H1 (cell line): Measurements from ENCODE around the gene GAPDHS. TPM values are rescaled to one million over a fixed set of nuclear protein-coding genes. Genes with fewer than 3 reads are reported as not detected.
A peak's percentile ranks its signal among the peaks of the same experiment; 100 is the strongest.

ENCODE experiments used
- SIN3A ChIP-seq, 2 experiments: IDR thresholded peaks in 1 of 2; conservative IDR thresholded peaks in 1 of 2; 2 replicates each; pipeline ENCODE4 v1.6.1; 2011 to 2012; ENCODE audit warnings: low read length in 2 of 2, improper control_type of control experiment in 1 of 2, low read depth in 1 of 2, mild to moderate bottlenecking in 1 of 2
- polyA plus RNA-seq, 7 experiments: library from polyadenylated mRNA; depleted of rRNA in 3 of 7; stranded (reverse) in 5 of 7; unstranded in 2 of 7; fragments of >200 nt in 5 of 7; fragments of 200-250 nt in 2 of 7; gene quantifications; 1 replicate in 5 of 7; 2 replicates in 1 of 7; 4 replicates in 1 of 7; pipeline versions ENCODE4 v1.2.1 to v1.2.3, GENCODE V29; 2011 to 2013; ENCODE audit warnings: missing spikeins in 2 of 7, mixed read lengths in 2 of 7
- total RNA-seq: library from RNA; stranded (reverse); fragmentation: NEBNext Ultra II Directional; extraction: Animal tissue kit (Norgen Biotek cat#: 25700); gene quantifications from 2 replicates; pipeline ENCODE4 v1.2.1, GENCODE V29; 2021
- TF ChIP-seq, protein P1 (sequence below): fragments of 300-600 bp; sonication (generic); IDR thresholded peaks from 2 replicates; pipeline ENCODE4 v1.7.1; 2012; ENCODE audit warnings: low read length, moderate library complexity, mild to moderate bottlenecking, inconsistent platforms; ENCODE audit not compliant: insufficient replicate concordance

The GAPDHS gene
- total and polyA plus RNA-seq, 2 of the 8 experiments (the other 6 are each of a cell fraction or from before 2014, with no cell fraction given): 0.26 TPM; not detected in 1

DNA sequence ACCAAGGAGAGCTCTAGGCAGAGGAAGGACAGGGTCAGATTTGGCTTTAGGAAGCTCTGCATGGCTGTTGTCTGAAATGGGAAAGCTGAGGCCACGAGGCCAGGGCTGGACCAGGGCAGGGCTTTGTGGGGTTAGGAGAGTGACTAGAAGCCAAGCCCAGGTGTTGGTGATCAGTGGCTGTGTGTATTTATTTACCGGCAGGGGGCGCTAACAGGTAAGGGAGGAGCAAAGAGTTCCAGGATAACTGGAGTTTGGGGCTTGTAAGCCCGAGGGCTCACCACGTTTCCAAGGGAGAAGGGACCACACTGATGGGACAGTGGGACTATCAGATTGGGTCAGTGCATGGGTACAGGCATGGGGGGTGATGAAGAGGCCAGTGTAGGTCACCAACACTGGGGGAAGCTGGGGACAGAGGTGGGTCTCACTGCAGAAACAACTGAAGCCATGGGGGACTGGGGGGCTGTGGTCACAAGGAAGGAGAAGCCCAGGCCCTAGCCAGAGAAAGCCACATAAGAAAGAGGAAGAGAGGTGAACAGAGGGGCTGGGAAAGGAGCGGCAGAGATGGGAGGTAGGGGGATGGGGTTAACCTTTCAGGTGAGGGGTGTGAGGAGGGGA lies 16.0 kb downstream of the GAPDHS start (continued):
- TF ChIP-seq, protein P1, sequence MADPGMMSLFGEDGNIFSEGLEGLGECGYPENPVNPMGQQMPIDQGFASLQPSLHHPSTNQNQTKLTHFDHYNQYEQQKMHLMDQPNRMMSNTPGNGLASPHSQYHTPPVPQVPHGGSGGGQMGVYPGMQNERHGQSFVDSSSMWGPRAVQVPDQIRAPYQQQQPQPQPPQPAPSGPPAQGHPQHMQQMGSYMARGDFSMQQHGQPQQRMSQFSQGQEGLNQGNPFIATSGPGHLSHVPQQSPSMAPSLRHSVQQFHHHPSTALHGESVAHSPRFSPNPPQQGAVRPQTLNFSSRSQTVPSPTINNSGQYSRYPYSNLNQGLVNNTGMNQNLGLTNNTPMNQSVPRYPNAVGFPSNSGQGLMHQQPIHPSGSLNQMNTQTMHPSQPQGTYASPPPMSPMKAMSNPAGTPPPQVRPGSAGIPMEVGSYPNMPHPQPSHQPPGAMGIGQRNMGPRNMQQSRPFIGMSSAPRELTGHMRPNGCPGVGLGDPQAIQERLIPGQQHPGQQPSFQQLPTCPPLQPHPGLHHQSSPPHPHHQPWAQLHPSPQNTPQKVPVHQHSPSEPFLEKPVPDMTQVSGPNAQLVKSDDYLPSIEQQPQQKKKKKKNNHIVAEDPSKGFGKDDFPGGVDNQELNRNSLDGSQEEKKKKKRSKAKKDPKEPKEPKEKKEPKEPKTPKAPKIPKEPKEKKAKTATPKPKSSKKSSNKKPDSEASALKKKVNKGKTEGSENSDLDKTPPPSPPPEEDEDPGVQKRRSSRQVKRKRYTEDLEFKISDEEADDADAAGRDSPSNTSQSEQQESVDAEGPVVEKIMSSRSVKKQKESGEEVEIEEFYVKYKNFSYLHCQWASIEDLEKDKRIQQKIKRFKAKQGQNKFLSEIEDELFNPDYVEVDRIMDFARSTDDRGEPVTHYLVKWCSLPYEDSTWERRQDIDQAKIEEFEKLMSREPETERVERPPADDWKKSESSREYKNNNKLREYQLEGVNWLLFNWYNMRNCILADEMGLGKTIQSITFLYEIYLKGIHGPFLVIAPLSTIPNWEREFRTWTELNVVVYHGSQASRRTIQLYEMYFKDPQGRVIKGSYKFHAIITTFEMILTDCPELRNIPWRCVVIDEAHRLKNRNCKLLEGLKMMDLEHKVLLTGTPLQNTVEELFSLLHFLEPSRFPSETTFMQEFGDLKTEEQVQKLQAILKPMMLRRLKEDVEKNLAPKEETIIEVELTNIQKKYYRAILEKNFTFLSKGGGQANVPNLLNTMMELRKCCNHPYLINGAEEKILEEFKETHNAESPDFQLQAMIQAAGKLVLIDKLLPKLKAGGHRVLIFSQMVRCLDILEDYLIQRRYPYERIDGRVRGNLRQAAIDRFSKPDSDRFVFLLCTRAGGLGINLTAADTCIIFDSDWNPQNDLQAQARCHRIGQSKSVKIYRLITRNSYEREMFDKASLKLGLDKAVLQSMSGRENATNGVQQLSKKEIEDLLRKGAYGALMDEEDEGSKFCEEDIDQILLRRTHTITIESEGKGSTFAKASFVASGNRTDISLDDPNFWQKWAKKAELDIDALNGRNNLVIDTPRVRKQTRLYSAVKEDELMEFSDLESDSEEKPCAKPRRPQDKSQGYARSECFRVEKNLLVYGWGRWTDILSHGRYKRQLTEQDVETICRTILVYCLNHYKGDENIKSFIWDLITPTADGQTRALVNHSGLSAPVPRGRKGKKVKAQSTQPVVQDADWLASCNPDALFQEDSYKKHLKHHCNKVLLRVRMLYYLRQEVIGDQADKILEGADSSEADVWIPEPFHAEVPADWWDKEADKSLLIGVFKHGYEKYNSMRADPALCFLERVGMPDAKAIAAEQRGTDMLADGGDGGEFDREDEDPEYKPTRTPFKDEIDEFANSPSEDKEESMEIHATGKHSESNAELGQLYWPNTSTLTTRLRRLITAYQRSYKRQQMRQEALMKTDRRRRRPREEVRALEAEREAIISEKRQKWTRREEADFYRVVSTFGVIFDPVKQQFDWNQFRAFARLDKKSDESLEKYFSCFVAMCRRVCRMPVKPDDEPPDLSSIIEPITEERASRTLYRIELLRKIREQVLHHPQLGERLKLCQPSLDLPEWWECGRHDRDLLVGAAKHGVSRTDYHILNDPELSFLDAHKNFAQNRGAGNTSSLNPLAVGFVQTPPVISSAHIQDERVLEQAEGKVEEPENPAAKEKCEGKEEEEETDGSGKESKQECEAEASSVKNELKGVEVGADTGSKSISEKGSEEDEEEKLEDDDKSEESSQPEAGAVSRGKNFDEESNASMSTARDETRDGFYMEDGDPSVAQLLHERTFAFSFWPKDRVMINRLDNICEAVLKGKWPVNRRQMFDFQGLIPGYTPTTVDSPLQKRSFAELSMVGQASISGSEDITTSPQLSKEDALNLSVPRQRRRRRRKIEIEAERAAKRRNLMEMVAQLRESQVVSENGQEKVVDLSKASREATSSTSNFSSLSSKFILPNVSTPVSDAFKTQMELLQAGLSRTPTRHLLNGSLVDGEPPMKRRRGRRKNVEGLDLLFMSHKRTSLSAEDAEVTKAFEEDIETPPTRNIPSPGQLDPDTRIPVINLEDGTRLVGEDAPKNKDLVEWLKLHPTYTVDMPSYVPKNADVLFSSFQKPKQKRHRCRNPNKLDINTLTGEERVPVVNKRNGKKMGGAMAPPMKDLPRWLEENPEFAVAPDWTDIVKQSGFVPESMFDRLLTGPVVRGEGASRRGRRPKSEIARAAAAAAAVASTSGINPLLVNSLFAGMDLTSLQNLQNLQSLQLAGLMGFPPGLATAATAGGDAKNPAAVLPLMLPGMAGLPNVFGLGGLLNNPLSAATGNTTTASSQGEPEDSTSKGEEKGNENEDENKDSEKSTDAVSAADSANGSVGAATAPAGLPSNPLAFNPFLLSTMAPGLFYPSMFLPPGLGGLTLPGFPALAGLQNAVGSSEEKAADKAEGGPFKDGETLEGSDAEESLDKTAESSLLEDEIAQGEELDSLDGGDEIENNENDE: no peak
- peak in 1 of 2 experiments; percentile 64; a peak in 1 of 4 replicates for TF ChIP-seq SIN3A (conservative IDR thresholded peaks at IDR 0.05 in 1 of 2, IDR thresholded peaks at IDR 0.05 in 1 of 2; ENCODE audit: low read depth in 1 of 2, low read length in 2 of 2)
